GM19193 (cell line): ENCODE data around the gene VGLL3.

Experiments
- POLR2A ChIP-seq: IDR thresholded peaks from 4 replicates; pipeline ENCODE4 v1.6.1; 2011; ENCODE audit not compliant: insufficient read depth, insufficient read length; ENCODE audit errors: extremely low read depth

VGLL3 gene

GRCh38 chr3:86934851-86935250, 56.1 kb downstream of the VGLL3 start:
- no peak for TF ChIP-seq POLR2A

- no peak for TF ChIP-seq POLR2A
Observed at GRCh38 chr3:86930831-86931230, 60.1 kb downstream of the VGLL3 start.

- TF ChIP-seq POLR2A, result no peak
Observed at GRCh38 chr3:86930181-86930580, 60.8 kb downstream of the VGLL3 start.

- no peak for TF ChIP-seq POLR2A
Observed at GRCh38 chr3:86929046-86929445, 61.9 kb downstream of the VGLL3 start.

- no peak for TF ChIP-seq POLR2A
Observed at GRCh38 chr3:86923071-86923491, 67.9 kb downstream of the VGLL3 start.

GRCh38 chr3:86921971-86922680, 68.8 kb downstream of the VGLL3 start:
- TF ChIP-seq POLR2A, result no peak

- TF ChIP-seq POLR2A, result no peak
Observed at GRCh38 chr3:86914670-86915069, 76.3 kb downstream of the VGLL3 start.

- TF ChIP-seq POLR2A, result no peak
Observed at GRCh38 chr3:86913160-86913559, 77.8 kb downstream of the VGLL3 start.

GRCh38 chr3:86895202-86895601, 95.7 kb downstream of the VGLL3 start:
- TF ChIP-seq POLR2A, result no peak

- no peak for TF ChIP-seq POLR2A
Observed at GRCh38 chr3:86890741-86891396, 100.1 kb downstream of the VGLL3 start.
